Endothelial cell of umbilical vein (primary cell): ENCODE results near the gene SPATA1.

Experiments
- CTCF ChIP-seq, 2 donors: IDR thresholded peaks; 1 replicate in 1 of 2; 2 replicates in 1 of 2; pipeline ENCODE4 v1.5.1; 2011; ENCODE audit warnings: low read length in 2 of 2, mild to moderate bottlenecking in 2 of 2, moderate library complexity in 2 of 2, control low read depth in 1 of 2, inconsistent platforms in 1 of 2, low read depth in 1 of 2; ENCODE audit not compliant: insufficient read depth in 1 of 2; ENCODE audit errors: extremely low read depth in 1 of 2
- EZH2 ChIP-seq: IDR thresholded peaks from 2 replicates; pipeline ENCODE4 v1.6.1; 2012; ENCODE audit warnings: borderline replicate concordance, low read depth, mild to moderate bottlenecking, moderate library complexity, low read length, inconsistent platforms; ENCODE audit not compliant: severe bottlenecking
- FOS ChIP-seq: IDR thresholded peaks from 2 replicates; pipeline ENCODE4 v1.6.1; 2011; ENCODE audit warnings: mild to moderate bottlenecking, low read length, moderate library complexity, borderline replicate concordance; ENCODE audit not compliant: insufficient read depth
- GATA2 ChIP-seq: IDR thresholded peaks from 2 replicates; pipeline ENCODE4 v1.7.0; 2011; ENCODE audit warnings: low read depth, mild to moderate bottlenecking, moderate library complexity, mixed read lengths, low read length; ENCODE audit not compliant: insufficient read length, insufficient read depth
- MAX ChIP-seq: IDR thresholded peaks from 2 replicates; pipeline ENCODE4 v1.6.1; 2011; ENCODE audit not compliant: insufficient read depth, insufficient read length
- POLR2A ChIP-seq: IDR thresholded peaks from 2 replicates; pipeline ENCODE4 v1.6.1; 2012; ENCODE audit warnings: low read depth, mild to moderate bottlenecking, control low read depth, low read length
- POLR2AphosphoS5 ChIP-seq: IDR thresholded peaks from 2 replicates; pipeline ENCODE4 v1.6.1; 2012; ENCODE audit warnings: low read depth, mild to moderate bottlenecking, control low read depth, low read length, moderate library complexity; ENCODE audit not compliant: insufficient read depth

GRCh38 chr1:84573481-84573966 lies 67.3 kb downstream of the SPATA1 start:
- TF ChIP-seq CTCF (IDR thresholded peaks at IDR 0.05; ENCODE audit: extremely low read depth in 1 of 2, insufficient read depth in 1 of 2, low read depth in 1 of 2, low read length in 2 of 2), result no peak
- TF ChIP-seq EZH2, result no peak
- no peak for TF ChIP-seq POLR2A
- no peak for TF ChIP-seq POLR2AphosphoS5
- no peak for TF ChIP-seq GATA2
- TF ChIP-seq MAX, result no peak
- no peak for TF ChIP-seq FOS
